Activated naive CD4-positive, alpha-beta T cell (primary cell): ENCODE results near the gene BUD13.
A peak's percentile ranks its signal among the peaks of the same experiment; 100 is the strongest.

Source experiments
- DNase-seq, 4 experiments: peaks; one replicate each; lab custom pipeline; 2025; lab: John Stamatoyannopoulos, UW

BUD13 gene

DNA sequence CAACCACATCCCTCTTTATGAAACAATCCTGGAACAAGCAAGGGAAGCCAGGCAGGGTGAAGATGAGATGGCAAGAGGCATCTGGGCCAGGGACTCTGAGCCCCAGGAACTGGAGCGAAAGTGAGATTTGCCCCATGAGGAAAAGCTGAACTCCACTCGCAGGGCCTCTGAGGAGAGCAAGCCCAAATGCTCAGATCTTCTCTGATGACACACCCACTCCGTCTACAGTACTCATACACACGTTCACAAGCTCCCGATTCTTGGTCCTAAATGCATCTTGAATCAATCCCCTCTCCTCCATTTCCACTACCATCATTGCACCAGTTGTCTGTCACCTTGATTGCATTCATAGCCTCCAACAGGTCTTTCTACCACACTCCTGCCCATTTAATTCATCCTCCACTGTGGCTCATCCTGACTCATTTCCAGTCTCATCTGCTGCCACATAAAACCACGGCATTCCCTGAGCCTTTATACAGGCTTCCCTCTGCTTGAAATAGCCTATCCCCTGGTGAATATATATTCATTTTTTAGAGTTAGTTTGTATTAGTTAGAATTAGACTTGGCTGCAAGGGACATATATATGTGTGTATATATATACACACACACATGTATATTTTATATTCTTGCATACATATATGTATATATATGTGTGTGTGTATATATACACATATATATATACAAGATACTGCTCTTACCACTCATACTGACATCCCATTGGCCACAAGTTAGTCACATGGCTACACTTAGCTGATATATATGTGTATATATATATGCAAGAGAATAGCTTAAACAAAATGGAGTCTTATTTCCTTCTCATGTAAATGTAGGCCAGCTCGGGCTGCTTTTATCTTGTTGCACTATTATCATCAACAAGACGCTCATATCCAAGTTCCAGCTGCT, 20.3 kb upstream of the BUD13 start:
- no peak for DNase-seq

DNA sequence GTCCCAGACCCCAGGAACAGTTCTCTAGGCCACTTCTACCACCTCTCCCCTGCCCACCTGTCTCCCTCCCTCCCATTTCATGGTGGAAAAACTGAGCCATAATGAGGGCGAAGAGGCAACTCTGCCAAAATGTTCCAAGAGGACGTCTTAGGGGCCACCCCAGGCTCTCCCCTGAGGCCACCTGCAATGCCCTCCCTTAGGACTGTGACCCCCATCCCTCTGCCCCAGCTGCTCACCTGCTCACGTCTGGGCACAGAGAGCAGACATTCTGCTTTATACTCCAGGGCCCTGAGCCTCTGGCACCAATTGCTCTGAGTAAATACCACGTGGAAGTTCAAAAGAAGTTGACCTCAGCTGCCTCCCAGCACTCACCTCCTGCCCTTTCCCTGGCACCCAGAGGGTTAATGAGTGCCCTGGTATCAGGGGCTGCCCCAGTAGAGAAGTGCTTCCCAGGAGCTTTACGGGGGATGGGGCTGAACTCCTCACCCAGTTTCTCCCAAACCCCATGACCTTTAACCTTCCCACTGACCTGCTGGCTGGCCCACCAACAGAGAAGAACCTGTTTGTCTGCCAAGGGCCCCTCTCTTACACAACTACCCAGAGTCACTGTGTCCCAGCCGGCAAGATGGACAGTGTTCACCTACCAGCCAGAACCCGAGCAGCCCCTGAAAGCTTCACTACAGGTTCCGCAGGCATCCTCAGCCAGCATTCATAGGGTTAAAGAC, 19.5 kb upstream of the BUD13 start:
- no peak for DNase-seq

DNA sequence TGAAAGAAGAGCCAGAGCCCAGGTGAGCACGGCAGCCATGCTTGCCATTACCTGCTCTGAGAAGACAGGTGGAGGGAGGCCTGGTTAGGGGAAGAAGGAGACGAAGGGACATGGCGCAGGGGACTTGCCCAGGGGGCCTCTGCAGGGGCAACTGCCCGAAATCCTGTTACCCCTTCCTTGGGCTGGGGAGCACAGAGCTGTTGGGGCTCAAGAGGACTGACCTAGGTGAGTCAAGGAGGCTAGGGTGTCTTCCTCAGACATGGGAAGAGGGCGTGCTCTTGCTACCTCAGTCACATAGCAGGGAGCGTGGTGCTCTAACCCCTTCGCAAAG, 19.0 kb upstream of the BUD13 start, which contains the start of gene APOA5:
APOA5 (minus strand) TSS at position 67 of the 331 bp plus-strand sequence; CDS start at position 48, 19 bp downstream.
- no peak for DNase-seq

DNA sequence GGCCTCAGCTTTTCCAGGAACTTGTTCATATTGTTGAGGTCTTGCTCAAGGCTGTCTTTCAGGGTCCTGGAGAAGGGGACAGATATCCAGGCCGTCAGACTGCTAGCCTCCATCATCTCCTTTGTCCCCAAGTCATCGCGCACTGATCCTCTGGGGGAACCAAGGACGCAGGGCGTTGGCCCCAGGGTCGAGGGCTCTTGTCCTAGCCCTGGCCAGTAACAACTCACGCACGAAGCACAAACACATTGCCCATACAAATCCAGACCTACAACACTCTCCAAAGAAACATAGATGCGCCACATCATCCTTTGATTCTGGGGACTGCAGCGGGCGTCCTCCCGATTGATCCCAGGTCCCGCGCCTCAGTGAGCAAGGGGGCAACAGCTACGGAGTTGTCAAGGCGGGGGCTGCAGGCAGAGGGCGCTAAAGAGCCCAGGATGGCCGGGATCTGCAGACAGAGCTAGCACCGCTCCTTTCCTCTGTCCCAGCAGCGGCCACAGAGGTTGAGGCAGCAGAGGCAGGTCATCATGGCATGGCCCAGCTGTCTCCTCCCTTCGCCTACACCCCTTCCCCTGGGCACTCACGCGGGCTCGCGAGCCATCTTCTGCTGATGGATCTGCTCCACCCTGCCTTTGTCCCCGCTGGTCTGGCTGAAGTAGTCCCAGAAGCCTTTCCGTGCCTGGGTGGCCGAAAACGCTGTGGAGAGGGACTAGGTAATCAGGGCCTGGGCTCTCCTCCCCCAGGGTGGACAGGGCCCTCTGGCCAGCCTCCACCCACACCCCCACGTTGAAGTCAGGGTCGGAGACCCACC, 18.4 kb upstream of the BUD13 start:
- DNase-seq, result peak; percentile 41 to 75 (median 64)

DNA sequence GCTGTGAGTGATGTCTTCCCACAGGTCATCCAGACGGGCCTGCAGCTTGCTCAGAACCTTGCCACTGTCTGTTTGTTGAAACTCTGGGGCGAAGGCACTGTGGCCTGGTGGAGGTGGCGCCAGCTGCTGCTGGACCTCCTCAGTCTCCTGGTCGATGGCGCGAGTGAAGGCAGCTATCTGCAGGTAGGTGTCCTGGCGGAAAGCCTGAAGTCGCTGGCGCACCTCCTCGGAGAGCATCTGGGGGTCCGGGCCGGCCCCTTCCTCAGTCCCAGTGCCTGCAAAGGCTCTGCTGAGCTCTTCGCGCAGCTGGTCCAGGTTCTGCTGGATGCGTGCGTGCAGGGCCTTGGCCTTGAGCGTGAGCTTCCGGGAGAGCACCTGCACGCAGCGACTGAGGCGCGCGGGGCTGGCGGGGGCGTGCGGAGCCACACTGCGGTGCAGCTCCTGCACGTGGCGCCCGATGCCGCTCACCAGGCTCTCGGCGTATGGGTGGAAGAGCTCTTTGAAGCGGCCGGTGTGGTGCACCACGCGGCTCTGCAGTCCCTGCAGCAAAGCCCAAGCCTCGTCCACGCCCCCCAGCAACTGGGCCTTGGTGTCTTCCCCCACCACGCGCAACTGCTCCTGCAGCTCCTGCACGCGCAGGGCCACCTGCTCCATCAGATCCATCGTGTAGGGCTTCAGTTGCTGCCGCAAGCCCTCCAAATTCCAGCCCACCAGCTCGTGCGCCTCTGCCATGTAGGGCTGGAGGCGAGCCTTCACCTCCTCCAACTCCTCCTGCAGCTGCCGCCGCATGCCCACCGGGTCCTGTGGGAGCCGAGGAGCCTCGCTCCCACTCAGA, 17.6 kb upstream of the BUD13 start:
- no peak for DNase-seq

DNA sequence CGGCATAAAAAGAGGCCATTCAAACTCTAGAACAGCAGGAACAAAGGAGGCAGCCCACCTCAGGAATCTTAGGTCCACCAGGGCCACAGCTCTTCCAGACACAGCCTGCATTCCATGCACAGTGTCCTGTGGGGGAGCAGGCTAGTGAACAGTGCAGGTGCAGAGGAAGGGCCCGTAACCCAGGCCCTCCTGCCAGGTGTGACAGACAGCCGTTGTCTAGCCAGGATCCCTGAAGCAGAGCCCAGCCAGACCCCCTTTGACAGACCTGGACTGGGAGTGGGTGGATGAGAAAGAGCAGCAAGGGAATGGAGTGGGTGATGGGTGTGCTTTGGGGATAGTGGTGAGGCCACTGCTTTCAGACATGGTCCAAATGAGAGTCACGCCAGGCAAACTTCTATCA, 16.2 kb upstream of the BUD13 start:
- no peak for DNase-seq

DNA sequence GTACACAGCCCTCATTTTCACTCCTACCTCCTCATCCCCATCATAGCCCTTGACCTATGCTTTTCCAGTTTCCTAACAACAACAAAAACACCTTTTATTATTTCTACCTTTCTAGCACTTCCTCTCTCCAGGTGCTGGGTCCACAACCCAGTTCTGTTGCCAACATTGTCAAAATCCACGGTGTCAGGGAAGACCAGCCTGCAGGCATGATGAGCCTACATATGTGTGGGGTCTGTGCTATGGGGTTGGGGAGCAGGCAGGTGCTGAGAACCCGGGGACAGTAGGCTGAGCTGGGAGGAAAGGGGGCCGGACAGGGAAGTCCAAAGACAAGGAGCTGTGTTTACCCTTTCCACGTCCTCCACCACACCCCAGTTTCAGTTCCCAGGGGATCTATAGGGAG, 15.7 kb upstream of the BUD13 start:
- DNase-seq, result no peak

DNA sequence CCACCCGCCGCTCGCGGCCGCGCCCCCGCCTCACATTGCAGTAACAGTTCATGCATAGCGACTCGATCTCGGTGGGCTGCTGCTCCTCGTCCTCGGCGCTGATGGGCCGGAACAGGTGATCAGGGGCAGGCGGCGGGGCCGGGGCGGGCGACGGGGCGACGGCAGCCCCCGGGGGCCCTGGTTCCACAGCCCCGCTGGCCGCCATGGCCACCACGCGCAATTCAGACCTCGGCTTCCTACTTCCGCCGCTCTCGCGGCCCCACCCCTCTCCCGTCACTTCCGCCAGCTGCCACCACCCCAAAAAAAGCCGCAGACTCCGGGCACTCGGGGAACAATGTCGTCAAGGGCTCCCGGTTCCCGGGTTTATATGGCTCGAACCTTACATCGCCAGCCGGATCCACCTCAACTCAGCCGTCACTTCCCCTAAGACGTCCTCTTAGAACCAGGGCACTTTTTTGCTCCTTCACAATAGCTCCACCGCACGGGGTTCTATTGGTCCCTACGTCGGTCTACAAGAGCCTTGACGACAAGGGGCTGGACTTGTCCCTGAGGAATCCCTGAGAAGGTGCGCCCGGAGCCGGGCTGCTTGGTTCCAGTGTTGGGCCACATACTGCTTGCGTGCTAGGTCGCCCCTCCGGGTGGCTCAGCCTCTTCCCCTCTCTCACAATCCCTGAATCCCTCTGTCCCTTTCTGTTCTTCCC, 15.1 kb upstream of the BUD13 start, which contains the start of gene ZPR1:
ZPR1 (minus strand) TSS at position 238 of the 701 bp plus-strand sequence; CDS start at position 205, 33 bp downstream.
- DNase-seq, result peak; percentile 43 to 79 (median 64)

DNA sequence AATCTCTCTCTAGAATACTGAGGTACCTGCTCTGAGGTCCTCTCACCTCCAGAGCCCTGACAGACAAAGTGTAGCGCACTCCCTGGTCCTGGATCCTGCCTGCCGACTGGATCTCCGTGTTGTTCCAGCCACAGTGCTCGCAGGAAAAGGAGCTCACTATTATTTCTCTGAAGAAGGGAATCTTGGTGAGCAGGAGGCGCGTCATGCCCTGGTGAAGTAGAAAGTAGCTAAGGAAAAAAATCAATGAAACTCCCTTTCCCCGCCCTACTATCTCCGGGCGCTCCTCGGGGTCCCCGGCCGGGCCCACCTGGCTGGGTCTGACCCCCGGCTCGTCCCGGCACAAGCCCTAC, 14.6 kb upstream of the BUD13 start:
- no peak for DNase-seq

DNA sequence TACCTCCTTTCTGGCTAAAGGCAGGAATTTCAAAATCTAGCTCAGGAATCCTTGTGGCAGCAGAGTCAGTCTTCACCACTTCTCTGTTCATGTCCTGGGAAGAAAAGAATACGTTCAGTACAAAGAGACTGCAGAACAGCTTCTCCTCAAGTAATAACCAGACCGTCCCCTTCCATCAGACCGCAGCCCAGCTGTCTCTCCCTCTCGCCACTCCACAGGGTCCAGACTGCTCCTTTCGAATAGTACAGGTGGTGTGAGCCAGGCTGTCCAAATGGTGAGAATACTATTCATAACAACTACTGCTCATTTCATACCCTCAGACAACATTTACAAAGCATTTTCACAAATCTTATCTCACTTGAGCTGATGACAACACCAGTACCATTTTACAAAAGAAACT, 14.2 kb upstream of the BUD13 start:
- DNase-seq, result no peak

DNA sequence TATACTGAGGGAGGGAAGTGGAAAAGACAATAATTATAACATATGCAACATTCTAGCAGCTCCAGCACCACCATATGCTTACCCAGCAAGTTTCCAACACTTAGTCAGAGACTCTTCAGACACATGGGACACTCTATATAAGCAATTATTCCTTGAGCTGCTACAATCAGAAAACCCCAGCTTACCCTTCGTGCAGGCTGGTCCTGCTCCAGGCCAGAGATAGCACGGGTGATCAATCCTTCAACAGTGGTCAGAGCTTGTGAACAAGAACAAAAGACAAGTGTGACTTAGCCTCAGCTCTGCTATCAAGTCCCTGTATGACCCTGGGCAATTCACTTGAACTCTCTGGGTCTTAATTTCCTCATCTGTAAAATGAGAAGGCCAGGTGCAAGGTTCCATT, 13.5 kb upstream of the BUD13 start:
- no peak for DNase-seq

DNA sequence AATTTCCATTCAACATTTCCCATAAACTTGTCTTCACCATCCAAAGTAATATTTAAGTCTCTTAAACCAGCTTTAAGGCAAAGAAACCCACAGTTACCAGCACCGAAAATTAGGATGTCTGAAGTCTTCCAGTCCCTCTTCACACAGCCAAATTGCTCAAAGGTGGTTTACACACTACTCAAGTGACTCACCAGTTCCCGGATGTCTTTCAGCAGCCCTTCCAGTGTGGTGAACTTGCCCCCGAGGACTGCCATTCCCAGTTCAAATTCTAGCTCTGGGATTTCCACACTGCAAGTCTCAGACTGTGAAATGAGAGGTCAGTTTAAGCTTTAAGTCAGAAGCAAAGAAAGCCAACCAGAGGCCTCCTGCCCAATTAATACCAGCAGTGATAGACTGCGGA, 9.9 kb upstream of the BUD13 start:
- DNase-seq, result no peak

DNA sequence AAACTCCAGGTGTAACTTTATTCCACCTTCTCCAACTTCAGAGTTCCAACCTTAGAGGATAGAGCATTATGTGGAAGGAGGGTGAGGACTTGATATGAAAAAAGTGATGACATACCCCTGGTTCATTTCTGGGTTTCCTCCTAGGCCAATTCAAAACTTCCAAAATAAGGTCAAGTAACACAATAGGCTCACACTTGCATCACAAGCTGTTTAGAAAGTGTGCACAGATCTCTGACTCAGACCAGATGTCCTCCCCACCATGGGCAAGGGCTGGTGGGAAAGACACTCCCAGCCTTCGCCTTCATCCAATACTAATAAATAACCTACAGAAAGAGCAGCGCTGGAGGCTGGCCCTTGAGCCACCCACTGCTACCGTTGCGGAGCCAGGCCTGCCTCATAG, 5.8 kb upstream of the BUD13 start:
- DNase-seq, result no peak

DNA sequence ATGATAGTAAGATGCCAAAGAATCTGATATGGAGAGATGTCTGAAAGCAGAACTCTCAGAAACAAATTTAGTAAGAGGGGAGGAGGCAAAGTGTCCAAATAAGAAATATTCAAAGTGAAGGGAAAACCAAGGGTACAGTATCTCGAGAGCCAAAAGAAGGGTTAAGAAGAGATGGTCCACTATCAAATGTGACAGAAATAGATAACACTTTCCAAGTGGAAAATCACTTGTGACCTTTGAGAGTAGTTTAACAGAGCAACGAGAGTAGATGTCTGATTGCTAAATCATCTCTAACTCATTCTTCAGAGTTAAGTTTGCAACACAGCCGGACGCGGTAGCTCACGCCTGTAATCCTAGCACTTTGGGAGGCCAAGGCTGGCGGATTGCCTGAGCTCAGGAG, 4.3 kb upstream of the BUD13 start:
- DNase-seq, result no peak

DNA sequence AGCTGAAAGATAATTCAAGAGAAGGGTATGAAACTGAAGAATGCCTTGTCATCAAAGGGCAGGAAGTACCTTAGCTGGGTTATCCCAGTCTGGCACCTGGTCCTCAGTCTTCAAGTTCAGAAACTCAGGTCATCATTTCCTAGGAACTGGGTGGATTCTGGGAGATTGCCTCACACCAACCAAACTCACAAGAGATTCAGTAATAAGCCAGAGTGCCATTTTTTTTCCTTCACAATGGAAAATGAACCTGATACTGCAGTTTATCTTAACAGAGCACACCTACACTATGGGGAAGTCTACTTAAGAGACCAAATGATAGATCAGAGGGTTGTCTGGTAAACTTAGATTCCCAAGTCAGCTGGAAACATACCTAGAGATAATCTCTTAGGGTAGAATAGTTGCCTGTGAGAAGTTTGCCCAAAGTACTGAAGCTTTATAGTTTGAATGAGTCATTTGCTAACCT, 3.8 kb upstream of the BUD13 start:
- DNase-seq, result no peak

DNA sequence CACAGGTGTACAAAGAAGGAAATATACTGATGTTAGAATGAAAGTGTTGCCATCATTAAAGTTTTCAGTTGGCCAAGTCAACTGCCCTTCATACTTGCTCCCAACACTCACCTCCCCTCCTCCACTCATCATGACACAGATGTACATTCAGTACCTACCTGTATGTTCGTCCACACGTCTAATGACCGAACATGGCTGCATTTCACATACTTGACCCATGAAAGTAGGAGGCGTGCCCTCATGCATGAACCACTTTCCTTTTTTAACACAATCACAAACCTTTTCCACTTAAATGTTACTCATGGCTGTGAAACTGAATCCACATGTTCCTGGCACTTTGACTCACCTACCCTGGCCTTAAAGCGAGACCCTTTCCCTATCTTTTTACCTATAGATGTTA, 3.2 kb upstream of the BUD13 start:
- DNase-seq, result no peak

DNA sequence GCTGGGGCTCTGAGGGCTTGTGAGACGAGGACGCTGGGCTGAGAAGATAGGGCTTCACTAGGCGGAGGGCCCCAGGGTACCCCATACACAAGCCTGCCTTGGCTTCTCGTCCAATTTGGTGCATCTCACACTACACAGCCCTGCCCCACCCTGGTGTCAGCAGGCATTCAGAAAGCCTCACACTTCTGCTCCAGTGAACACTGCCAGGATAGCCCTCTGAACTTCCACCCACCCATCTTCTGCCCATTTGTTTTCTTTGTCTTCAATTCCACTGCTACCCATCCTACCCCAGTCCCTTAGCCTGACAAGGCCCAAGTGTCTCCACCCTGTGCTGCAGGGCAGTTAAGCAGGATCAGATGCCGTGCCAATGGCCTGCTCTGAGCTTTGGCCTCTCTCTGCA, 1.9 kb upstream of the BUD13 start:
- DNase-seq, result no peak

DNA sequence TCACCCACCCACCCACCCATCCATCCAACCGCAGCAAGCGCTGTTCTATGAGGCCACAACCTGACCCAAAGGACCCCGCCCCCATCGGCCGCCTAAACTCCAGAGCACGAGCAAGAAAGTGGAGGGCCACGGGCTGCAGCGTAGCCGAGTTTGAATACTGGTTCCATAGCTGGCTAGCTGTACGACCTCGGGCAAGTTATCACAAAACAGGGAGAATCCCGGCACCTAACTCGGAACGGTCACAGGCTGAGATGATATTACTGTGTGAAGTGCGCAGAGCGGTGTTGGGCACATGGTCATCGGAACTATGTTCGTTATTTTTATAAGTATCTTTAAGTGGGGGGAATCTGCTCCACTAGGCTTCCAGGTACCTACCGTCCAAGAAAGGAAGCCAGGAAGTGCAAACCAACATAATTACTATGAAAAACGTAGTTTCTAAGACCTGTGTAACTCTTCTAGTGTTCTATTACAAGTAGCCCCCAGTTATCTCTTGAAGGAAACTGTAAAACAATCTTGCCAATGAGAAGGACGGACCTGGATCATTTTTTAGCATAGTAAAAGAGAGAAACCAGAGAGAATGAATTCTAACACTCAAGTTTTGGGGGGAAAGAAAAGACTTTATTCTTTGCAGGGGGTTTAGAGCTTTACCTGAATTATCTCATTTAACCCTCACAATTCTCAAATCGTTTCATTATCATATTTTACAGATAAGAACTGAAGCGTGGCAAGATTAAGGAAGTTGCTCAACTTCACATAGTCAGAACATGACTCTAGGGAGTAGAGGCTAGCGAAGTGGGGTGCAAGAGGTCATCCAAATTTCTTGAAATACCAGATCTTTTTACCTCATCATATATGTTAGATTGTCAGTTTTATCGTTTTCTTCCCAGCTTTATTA, 663 bp upstream of the BUD13 start:
- no peak for DNase-seq

DNA sequence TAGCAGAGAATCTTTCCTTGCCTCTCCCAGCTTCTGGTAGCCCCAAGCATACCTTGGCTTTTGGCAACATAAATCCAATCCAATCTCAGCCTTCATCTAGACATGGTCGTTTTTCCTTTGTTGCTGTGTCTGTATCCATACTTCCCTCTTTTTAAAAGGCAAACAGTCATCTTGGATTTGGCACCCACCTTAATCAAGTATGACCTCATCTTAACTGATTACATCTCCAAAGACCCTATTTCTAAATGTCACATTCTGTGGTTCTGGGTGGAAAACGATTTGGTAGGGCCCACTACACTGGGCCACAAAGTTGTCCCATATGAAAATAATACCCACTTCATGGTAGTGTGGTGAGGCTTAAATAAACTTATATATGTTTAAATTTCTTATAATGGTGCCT, 852 bp downstream of the BUD13 start:
- DNase-seq, result no peak

DNA sequence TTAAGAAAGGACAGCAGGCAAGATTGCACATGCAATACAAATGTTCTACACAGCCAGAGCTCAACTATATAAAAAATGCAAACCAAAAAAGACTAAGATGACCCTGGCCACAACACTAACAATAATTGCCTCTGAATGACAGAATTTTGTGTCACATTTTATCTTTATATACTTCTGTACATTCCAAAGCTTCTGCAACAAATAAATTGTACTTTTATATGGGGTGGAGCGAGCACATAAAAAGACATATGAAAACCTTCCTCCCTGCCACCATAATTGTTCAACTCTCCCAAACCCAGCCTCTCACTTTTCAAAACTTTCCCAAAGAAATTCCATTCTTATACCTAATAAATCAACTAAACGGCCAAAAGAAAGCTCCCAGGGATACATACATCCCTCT, 10.7 kb downstream of the BUD13 start:
- no peak for DNase-seq
